Panc1 (cell line): ENCODE results near the gene RASSF6. TPM values are rescaled to one million over a fixed set of nuclear protein-coding genes. Genes with fewer than 3 reads are reported as not detected.

Source experiments
- ATAC-seq: fragments of 200-7000 bp; cut with Tn5 transposase; 2 replicates; pipeline ENCODE4 v1.9.1; 2020; ENCODE audit warnings: mild to moderate bottlenecking, moderate library complexity
- BruUV-seq: library from RNA; stranded (reverse); fragments of 400-500 nt; replicated peaks from 2 replicates; lab custom pipeline; 2021; lab: Mats Ljungman, UMichigan
- CTCF ChIA-PET: fragments of 300-600 bp; sonication (Branson Sonifier 250); formaldehyde crosslinking; loops from one replicate; lab custom pipeline; 2022; ENCODE audit warnings: antibody characterized with exemption; lab: Charles Lee
- POLR2A ChIA-PET: fragments of 300-600 bp; sonication (Branson Sonifier 250); formaldehyde crosslinking; loops from one replicate; lab custom pipeline; 2022; ENCODE audit warnings: antibody characterized with exemption; lab: Charles Lee
- DNase-seq: peaks from one replicate; pipeline ENCODE4 v3.0.0-alpha.2; 2010; ENCODE audit warnings: low read depth, low spot score
- H3K27ac ChIP-seq: 2 replicates; pipeline ENCODE4 v1.5.1; 2011; ENCODE audit warnings: mild to moderate bottlenecking, low read length, inconsistent platforms
- H3K27me3 ChIP-seq: fragments of 200-500 bp; sonication (Bioruptor generic); 2 replicates; pipeline ENCODE4 v1.6.0; 2014; ENCODE audit warnings: low read length, inconsistent platforms; ENCODE audit not compliant: control insufficient read depth, insufficient read depth
- H3K36me3 ChIP-seq: fragments of 200-500 bp; sonication (Bioruptor generic); 2 replicates; pipeline ENCODE4 v1.5.1; 2014; ENCODE audit warnings: inconsistent platforms, mild to moderate bottlenecking, low read length, moderate library complexity; ENCODE audit not compliant: control insufficient read depth, insufficient read depth
- H3K4me1 ChIP-seq: 2 replicates; pipeline ENCODE4 v1.5.1; 2011; ENCODE audit warnings: inconsistent platforms, mild to moderate bottlenecking, low read length, moderate library complexity; ENCODE audit not compliant: control insufficient read depth, insufficient read depth
- H3K4me3 ChIP-seq, 2 experiments: 2 replicates each; pipeline ENCODE4 v1.5.1; 2011 to 2012; ENCODE audit warnings: low read depth in 2 of 2, low read length in 2 of 2, mild to moderate bottlenecking in 2 of 2, inconsistent platforms in 1 of 2, moderate library complexity in 1 of 2
- H3K9me3 ChIP-seq: fragments of 200-500 bp; sonication (Bioruptor generic); 2 replicates; pipeline ENCODE4 v1.5.1; 2014; ENCODE audit warnings: low read depth, mild to moderate bottlenecking, inconsistent platforms, low read length, moderate library complexity; ENCODE audit not compliant: control insufficient read depth, insufficient read depth
- CTCF ChIP-seq: fragments of 450-650 bp; IDR thresholded peaks from 2 replicates; pipeline ENCODE4 v1.5.1; 2017; ENCODE audit warnings: mild to moderate bottlenecking
- POLR2AphosphoS5 ChIP-seq: IDR thresholded peaks from 2 replicates; pipeline ENCODE4 v1.6.1; 2012; ENCODE audit warnings: mild to moderate bottlenecking, low read depth, low read length, moderate library complexity
- REST ChIP-seq, 2 experiments: IDR thresholded peaks; 2 replicates each; pipeline ENCODE4 v1.6.1; 2011 to 2012; ENCODE audit warnings: low read depth in 2 of 2, control low read depth in 1 of 2, low read length in 1 of 2, mild to moderate bottlenecking in 1 of 2, moderate library complexity in 1 of 2; ENCODE audit not compliant: insufficient read depth in 1 of 2
- SIN3A ChIP-seq: IDR thresholded peaks from 2 replicates; pipeline ENCODE4 v1.6.1; 2012; ENCODE audit warnings: low read depth, mild to moderate bottlenecking, low read length, moderate library complexity, borderline replicate concordance; ENCODE audit not compliant: insufficient read depth
- TCF7L2 ChIP-seq: IDR thresholded peaks from 2 replicates; pipeline ENCODE4 v1.6.1; 2011; ENCODE audit warnings: mild to moderate bottlenecking, low read depth, low read length, inconsistent platforms
- in situ Hi-C: cut with HindIII; loops from 2 replicates; pipeline ENCODE4 v1.10.0; 2016; ENCODE audit warnings: low sequenced_read_pairs, low pct_unique_long_range_greater_than_20kb
- intact Hi-C: fragments of 100-400 bp; cut with micrococcal nuclease; formaldehyde crosslinking; loops from one replicate; pipeline ENCODE4 v1.10.0; 2022; ENCODE audit not compliant: unreplicated experiment
- total RNA-seq: library from RNA; stranded (reverse); gene quantifications from one replicate; pipeline ENCODE4 v1.2.1, GENCODE V29; 2021; ENCODE audit not compliant: unreplicated experiment

The RASSF6 gene
- total RNA-seq, 1 experiment from 2014 or later: 0.15 TPM

- in situ Hi-C loops: no loop called here
- Histone ChIP-seq H3K27ac (no peak overlapping the region), H3K27me3 (no peaks in the 10 kb centered on the region), H3K4me1 (no peaks in the 10 kb centered on the region), H3K9me3 (no peaks in the 10 kb centered on the region), H3K4me3 (no peak overlapping the region), H3K36me3 (no peaks in the 10 kb centered on the region)
- POLR2A ChIA-PET: no interaction called here
- BruUV-seq: no TSS peak
- CTCF ChIA-PET: no interaction called here
- DNase-seq (no peak), ATAC-seq (no peak)
- intact Hi-C loops: no loop called here
- TF ChIP-seq TCF7L2: no peak
- no peak for TF ChIP-seq CTCF
- TF ChIP-seq POLR2AphosphoS5: no peak
- TF ChIP-seq SIN3A: no peak
- no peak for TF ChIP-seq REST (IDR thresholded peaks at IDR 0.05; ENCODE audit: insufficient read depth in 1 of 2, low read depth in 2 of 2, low read length in 1 of 2)
Measured at GRCh38 chr4:73589261-73589847, 30.9 kb downstream of the RASSF6 start.

- ATAC-seq (no peak), DNase-seq (no peak)
- no peak overlapping the region for H3K27ac ChIP-seq
- H3K27me3 ChIP-seq: no peaks in the 10 kb centered on the region
- in situ Hi-C loops (no loop called here), intact Hi-C loops (no loop called here)
- ChIA-PET POLR2A (no interaction called here), CTCF (no interaction called here)
- H3K4me3 ChIP-seq: no peak overlapping the region
- BruUV-seq: no TSS peak
- no peaks in the 10 kb centered on the region for H3K9me3 ChIP-seq
- TF ChIP-seq REST (IDR thresholded peaks at IDR 0.05; ENCODE audit: insufficient read depth in 1 of 2, low read depth in 2 of 2, low read length in 1 of 2): no peak
- no peak for TF ChIP-seq SIN3A
- TF ChIP-seq TCF7L2: no peak
- no peak for TF ChIP-seq CTCF
- no peak for TF ChIP-seq POLR2AphosphoS5
- H3K4me1 ChIP-seq: no peaks in the 10 kb centered on the region
- H3K36me3 ChIP-seq: no peaks in the 10 kb centered on the region
Measured at GRCh38 chr4:73588613-73589012, 31.6 kb downstream of the RASSF6 start.
